Mucosa of stomach (tissue), 1 donor: ENCODE measurements around the gene AGBL4.

Experiments
- H3K27me3 ChIP-seq: one replicate; pipeline ENCODE4 v1.7.0; 2013; ENCODE audit warnings: mild to moderate bottlenecking, low read length; ENCODE audit not compliant: control insufficient read depth, insufficient read depth
- H3K36me3 ChIP-seq: one replicate; pipeline ENCODE4 v1.7.0; 2013; ENCODE audit warnings: low read length; ENCODE audit not compliant: control insufficient read depth, insufficient read depth
- H3K4me1 ChIP-seq: one replicate; pipeline ENCODE4 v1.7.0; 2013; ENCODE audit warnings: mild to moderate bottlenecking, low read length; ENCODE audit not compliant: control insufficient read depth, insufficient read depth
- H3K4me3 ChIP-seq: one replicate; pipeline ENCODE4 v1.7.0; 2013; ENCODE audit warnings: low read length
- H3K9ac ChIP-seq: one replicate; pipeline ENCODE4 v1.7.0; 2013; ENCODE audit warnings: mild to moderate bottlenecking, low read length, moderate library complexity
- H3K9me3 ChIP-seq: one replicate; pipeline ENCODE4 v1.7.0; 2013; ENCODE audit warnings: mild to moderate bottlenecking, low read length, moderate library complexity; ENCODE audit not compliant: control insufficient read depth
- donor health status: Pancreatic carcinoma.

AGBL4 gene

DNA sequence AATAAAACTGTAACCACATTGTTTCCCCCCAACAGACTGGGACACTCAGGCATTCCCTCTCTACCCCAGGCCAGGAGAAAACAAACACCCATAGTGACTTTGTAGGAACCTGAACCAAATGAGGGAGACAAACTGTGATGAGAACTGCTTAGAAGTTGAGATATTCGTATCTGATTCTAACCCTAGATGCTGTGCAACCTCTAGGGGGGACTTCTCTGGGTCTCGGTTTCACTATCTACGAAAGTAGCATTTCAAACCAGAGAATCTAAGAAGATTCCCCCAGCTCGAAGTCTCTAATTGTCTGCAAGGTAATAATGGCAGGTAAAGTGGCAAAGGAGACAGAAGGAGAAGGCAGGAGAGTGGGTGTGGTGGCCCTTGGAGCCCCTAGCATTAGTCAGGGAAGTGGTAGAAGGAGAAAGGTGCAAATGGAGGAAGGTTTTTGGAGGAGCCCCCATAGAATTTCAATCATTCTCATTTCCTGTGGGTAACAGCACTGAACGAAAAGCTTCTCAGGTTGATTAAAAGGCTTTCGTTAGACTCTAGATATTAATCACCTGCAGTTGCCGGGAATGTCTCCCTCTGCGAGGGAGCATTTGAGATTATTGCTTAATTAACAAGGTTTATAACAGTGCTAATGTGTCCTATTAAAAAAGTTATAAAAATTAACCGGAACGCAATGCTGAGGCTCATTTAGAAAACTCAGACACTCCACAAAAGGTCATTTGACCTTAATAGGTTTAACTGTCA is 1293.4 kb downstream of the AGBL4 start:
- no peaks in the 10 kb centered on the region for H3K36me3 ChIP-seq
- no peaks in the 10 kb centered on the region for H3K4me1 ChIP-seq
- no peak overlapping the region for H3K9ac ChIP-seq
- H3K4me3 ChIP-seq, result no peak overlapping the region
- no peaks in the 10 kb centered on the region for H3K9me3 ChIP-seq
- H3K27me3 ChIP-seq, result no peaks in the 10 kb centered on the region

DNA sequence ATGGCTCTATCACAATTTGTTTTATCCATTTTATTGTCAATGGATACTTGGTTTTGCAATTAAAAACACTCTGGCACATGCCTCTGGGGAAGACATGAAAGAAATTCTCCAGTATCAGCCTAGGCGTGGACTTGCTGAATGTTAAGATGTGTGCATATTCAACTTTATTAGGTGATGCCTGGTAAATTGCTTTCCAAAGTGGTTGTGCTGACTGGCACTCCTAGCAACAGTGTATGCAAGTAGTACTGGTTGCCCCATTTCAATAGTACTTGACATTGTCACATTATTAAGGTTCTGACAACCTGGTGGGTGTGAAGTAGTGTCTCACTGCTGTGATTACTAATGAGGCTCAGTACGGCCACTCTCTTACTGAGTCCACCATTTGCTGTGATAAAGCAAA is 1295.2 kb downstream of the AGBL4 start:
- Histone ChIP-seq H3K27me3 (no peaks in the 10 kb centered on the region), H3K4me3 (no peak overlapping the region), H3K36me3 (no peaks in the 10 kb centered on the region), H3K9me3 (no peaks in the 10 kb centered on the region), H3K9ac (no peak overlapping the region), H3K4me1 (no peaks in the 10 kb centered on the region)

DNA sequence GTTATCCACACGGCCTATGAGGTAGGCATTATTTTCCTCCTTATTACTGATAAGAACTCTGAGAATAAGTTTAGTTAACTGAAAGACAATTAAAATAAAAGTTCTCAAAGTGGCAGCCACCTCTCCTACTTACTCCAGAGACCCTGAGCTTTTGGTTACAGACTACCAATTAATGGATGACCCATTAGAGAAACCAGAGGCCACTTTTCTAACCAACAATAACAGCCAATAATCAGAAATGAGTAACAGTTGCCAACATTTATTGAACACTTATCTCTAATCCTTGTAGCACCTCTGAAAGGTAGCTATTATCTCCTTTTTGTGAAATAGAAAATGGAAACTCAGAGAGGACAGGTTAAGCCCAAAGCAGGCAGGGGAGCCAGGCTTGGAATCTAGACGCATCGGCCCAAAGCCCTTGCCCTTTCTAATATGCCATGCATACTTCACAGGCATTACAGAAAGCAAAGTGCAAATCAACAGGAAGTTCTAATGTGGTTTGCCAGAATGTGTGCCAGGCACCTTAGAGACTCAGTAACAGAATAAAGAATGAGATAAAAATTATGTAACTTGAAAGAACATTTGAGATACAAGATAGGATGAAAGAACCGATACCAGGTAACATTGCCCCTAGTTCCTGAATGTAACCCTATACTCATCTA is 1297.1 kb downstream of the AGBL4 start:
- Histone ChIP-seq H3K27me3 (no peaks in the 10 kb centered on the region), H3K4me3 (no peak overlapping the region), H3K36me3 (no peaks in the 10 kb centered on the region), H3K9me3 (no peaks in the 10 kb centered on the region), H3K4me1 (no peaks in the 10 kb centered on the region), H3K9ac (no peak overlapping the region)

DNA sequence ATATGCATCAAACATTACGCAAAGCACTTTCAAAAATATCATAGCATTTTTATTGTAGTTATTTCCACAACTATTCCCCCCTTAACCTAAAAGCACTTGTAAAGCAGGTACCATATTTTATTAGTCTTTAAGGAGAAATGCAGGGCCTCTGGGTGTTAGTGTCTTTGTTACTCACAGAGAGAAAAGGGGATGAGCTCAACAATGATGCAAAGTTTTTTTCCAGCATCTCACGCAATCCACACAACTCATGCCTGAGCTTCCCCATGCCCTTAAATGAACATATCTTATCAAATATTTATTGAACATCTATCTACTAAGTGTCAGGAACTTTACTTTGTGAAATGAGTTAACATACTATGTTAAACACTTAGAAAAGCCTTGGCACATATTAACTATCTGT is 1297.6 kb downstream of the AGBL4 start:
- no peaks in the 10 kb centered on the region for H3K9me3 ChIP-seq
- H3K4me1 ChIP-seq, result no peaks in the 10 kb centered on the region

DNA sequence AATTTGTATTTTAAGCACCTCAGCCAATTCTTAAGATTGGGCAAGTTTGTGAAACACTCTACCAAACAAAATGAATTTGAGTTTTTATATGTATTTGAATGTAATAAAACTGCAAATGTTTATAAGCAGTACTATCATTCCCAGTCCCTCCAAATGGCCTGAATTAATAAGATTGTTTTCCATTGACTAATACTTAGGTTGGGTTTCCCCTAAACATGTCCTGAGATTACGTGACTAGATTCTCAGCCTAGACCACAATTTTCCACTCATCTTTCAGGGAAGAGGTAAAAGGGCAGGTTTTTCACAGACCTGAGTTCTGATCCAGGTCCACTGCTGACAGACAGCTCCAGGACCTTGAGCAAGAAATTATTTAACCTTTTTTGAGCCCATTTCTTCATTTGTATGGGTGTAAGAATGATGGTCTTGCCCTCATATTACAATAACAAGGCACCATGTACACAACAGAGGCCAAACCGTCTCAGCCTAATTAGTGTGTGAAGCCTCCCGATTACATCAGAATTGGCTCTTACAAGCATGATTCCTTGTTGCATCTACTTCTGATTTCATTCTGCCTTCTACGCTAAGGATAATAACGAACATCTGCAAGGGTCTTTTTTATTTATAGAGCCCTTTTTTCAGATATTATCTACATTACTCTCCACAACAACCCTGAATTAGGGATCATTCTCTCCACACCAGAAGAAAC is 1298.3 kb downstream of the AGBL4 start:
- no peaks in the 10 kb centered on the region for H3K4me1 ChIP-seq
- no peak overlapping the region for H3K4me3 ChIP-seq
- no peaks in the 10 kb centered on the region for H3K36me3 ChIP-seq
- H3K27me3 ChIP-seq, result no peaks in the 10 kb centered on the region
- no peak overlapping the region for H3K9ac ChIP-seq
- H3K9me3 ChIP-seq, result no peaks in the 10 kb centered on the region

More for the DNA sequence above, 1297.6 kb downstream of the AGBL4 start:
- Histone ChIP-seq H3K36me3 (no peaks in the 10 kb centered on the region), H3K4me3 (no peak overlapping the region), H3K27me3 (no peaks in the 10 kb centered on the region), H3K9ac (no peak overlapping the region)

DNA sequence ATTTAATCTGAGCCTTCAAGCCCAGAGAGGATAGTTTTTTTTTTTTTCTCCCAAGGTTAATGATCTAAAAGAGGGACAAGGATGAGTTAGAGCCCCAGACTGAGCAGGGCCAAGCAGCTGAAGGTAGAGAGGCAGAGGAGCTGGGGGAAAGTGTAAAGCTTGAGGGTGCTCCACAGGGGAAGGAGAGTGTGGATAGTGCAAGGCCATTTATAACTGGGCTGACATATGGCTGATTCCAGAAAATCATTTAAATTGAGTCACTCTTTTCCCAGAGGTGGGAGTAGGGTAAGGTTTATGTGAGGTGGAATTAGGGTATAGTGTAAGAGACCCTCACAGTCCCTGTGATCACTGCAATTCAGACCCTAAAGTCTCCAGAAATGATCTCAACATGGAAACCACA is 1302.8 kb downstream of the AGBL4 start:
- H3K27me3 ChIP-seq, result no peaks in the 10 kb centered on the region
- H3K4me1 ChIP-seq, result no peaks in the 10 kb centered on the region
- H3K9ac ChIP-seq, result no peak overlapping the region
- H3K9me3 ChIP-seq, result no peaks in the 10 kb centered on the region
- H3K4me3 ChIP-seq, result no peak overlapping the region
- H3K36me3 ChIP-seq, result no peaks in the 10 kb centered on the region

DNA sequence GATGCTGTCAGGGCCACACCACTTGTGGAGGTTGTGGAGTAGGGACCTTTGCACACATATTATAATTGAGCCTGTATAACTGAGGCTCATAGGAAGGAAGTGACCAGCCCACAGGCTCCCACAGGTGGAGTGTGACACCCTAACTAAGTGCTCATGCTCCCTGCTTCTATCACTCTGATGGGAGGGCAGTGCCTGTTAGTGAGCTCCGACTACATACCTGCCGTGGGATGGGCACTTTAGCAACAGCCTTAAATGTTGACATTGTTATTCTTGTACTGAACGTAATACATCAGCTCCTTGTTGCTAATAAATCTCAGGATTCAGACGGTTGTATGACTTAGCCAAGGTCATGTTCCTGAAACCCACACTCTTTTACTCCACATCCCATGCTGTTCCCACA is 1305.0 kb downstream of the AGBL4 start:
- H3K27me3 ChIP-seq, result no peaks in the 10 kb centered on the region
- H3K9ac ChIP-seq, result no peak overlapping the region
- H3K9me3 ChIP-seq, result no peaks in the 10 kb centered on the region
- H3K4me1 ChIP-seq, result no peaks in the 10 kb centered on the region
- H3K36me3 ChIP-seq, result no peaks in the 10 kb centered on the region
- H3K4me3 ChIP-seq, result no peak overlapping the region

DNA sequence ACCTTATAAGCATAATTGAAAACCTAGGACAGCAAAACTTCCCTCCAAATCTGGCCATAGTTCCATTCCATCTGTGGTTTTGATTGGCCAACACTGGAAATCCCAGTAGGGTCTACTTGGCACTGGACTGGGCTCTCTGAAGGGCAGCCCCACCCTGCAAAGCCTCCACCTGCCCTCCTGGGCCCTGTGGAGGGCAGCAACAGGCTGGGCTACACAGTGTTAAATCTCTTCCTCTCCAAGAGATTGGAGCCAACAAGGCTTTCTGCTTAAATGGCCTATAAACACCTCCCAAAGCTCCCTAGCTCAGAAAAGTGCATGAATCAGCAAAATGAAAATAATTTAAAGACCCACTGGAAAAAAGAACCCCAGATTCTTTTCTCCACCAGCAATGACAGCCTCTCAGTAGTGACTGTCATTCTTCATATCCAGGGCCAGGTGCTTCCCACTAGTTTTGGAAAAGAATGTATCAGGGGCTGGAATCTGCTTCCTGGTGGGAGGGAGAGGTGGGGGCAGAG is 1305.6 kb downstream of the AGBL4 start:
- Histone ChIP-seq H3K4me3 (no peak overlapping the region), H3K36me3 (no peaks in the 10 kb centered on the region), H3K9ac (no peak overlapping the region), H3K9me3 (no peaks in the 10 kb centered on the region), H3K27me3 (no peaks in the 10 kb centered on the region), H3K4me1 (no peaks in the 10 kb centered on the region)

DNA sequence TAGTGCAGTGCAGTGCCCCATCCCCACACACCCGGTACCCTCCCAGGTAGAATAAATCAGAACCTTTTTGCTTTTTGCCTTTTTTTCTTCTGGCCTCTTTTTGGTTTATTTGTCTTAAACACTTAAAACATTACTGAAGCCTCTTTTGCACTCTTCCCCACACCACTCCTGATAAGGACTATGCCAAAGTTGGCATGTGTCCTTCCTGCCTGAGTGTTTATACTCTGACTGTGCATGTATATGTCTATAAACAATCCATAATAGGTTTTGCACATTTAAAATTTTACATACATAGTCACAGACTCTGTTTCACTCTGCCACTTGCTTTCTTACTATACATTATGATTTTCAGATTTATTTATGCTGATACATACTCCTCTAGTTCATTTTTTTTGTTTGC is 1306.7 kb downstream of the AGBL4 start:
- Histone ChIP-seq H3K4me1 (no peaks in the 10 kb centered on the region), H3K4me3 (no peak overlapping the region), H3K9me3 (no peaks in the 10 kb centered on the region), H3K36me3 (no peaks in the 10 kb centered on the region), H3K27me3 (no peaks in the 10 kb centered on the region), H3K9ac (no peak overlapping the region)

DNA sequence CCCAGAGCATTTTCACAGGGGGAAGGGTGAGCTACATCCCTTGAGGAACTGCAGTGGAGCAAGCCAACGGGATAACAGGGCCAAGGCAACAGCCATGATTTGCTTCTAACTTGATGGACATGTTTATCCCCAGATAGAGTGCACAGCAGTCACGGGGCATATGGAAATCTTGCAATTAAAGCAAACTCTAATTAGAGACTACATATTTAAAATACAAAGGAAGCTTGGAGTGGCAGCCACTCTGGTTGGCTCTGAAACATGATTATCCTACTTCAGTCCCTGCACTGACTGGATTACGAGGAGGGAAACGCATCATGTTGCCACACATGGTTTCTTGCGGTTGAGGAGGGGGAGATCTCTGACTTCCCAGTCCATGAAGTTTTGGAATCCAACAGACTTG is 1307.8 kb downstream of the AGBL4 start:
- Histone ChIP-seq H3K4me3 (no peak overlapping the region), H3K9me3 (no peaks in the 10 kb centered on the region), H3K36me3 (no peaks in the 10 kb centered on the region), H3K27me3 (no peaks in the 10 kb centered on the region), H3K9ac (no peak overlapping the region), H3K4me1 (no peaks in the 10 kb centered on the region)

DNA sequence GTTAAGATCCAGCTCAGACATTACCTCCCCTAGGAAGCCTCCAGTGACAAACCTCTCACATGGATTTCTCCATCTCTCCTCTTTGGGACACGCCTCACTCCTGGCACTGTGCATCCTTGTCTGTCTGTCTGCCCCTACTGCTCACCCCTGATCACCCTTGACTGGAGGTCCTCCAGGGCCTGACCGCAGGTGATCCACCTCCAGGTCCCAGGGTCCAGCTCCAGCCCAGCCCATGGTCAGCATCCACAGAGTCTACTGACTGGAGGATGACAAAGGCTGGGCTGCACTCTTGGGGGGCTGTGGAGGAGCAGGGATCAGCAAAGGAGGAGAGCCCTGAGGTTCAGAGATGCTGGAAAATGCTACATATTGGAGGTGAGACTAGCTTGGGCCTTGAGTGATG is 1312.8 kb downstream of the AGBL4 start:
- H3K36me3 ChIP-seq, result no peaks in the 10 kb centered on the region
- no peaks in the 10 kb centered on the region for H3K27me3 ChIP-seq
- H3K4me1 ChIP-seq, result no peaks in the 10 kb centered on the region
- no peak overlapping the region for H3K9ac ChIP-seq
- H3K9me3 ChIP-seq, result no peaks in the 10 kb centered on the region
- no peak overlapping the region for H3K4me3 ChIP-seq

DNA sequence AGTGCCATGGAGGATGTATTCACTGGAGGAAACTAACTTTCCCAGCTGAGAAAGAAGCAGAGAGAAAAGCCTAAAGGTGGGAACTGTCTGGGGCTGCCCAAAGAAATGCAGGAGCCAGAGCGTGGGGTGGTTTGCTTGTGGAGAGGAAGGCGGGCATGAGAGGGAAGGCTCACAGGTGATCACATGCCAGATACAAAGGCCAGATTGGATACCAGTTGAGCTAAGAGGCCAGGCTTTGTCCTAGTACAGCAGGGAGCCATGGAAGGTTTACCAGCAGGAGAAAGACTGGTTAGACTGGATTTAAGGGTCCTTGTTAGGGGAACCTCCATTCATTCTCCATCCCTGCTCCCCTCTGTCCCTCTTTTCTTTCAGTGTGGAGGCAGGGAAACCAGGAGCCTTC is 1313.4 kb downstream of the AGBL4 start:
- no peak overlapping the region for H3K9ac ChIP-seq
- H3K4me3 ChIP-seq, result no peak overlapping the region
- no peaks in the 10 kb centered on the region for H3K9me3 ChIP-seq
- no peaks in the 10 kb centered on the region for H3K36me3 ChIP-seq
- no peaks in the 10 kb centered on the region for H3K4me1 ChIP-seq
- H3K27me3 ChIP-seq, result no peaks in the 10 kb centered on the region
